Upper lobe of left lung (tissue), 4 donors: ENCODE measurements around the gene ARHGEF17.

ENCODE experiments used
- EP300 ChIP-seq, 4 donors: sonication (generic); formaldehyde crosslinking; IDR thresholded peaks; one replicate each; pipeline ENCODE4 v1.5.1; 2017; ENCODE audit warnings: antibody characterized with exemption in 4 of 4, control low read depth in 2 of 4
- POLR2A ChIP-seq, 4 donors: fragments of 450-650 bp; IDR thresholded peaks; one replicate each; pipeline ENCODE4 v1.5.1; 2016 to 2017; ENCODE audit warnings: antibody characterized with exemption in 4 of 4, mild to moderate bottlenecking in 2 of 4
- TF ChIP-seq, protein P1 (sequence below), 6 experiments: fragments of 450-650 bp in 4 of 6; fragments of 200-600 bp in 2 of 6; sonication (generic) in 2 of 6; IDR thresholded peaks; one replicate each; pipeline ENCODE4 v1.5.1; 2016 to 2019; ENCODE audit warnings: antibody characterized with exemption in 6 of 6

DNA sequence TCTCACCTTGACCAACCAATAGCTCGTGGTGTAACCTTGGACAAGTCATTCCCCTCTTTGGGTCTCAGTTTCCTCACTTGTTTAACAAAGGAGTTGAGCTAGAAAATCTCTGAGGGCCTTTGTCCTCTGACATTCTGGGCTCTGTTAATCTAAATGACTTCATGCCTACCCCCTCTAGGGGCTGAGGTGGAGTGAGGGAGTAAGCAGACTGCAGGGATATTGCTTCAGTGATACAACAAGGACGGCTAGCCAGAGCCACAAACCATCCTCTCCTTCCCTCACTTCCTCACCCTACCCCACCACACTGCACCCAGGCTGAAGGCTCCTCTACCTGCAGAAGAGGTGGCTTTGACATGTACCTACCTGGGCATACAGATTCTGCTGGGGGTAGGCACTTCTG, 103.0 kb downstream of the ARHGEF17 start:
- no peak for TF ChIP-seq POLR2A (IDR thresholded peaks at IDR 0.05)
- no peak for TF ChIP-seq EP300 (IDR thresholded peaks at IDR 0.05)
- TF ChIP-seq, protein P1, sequence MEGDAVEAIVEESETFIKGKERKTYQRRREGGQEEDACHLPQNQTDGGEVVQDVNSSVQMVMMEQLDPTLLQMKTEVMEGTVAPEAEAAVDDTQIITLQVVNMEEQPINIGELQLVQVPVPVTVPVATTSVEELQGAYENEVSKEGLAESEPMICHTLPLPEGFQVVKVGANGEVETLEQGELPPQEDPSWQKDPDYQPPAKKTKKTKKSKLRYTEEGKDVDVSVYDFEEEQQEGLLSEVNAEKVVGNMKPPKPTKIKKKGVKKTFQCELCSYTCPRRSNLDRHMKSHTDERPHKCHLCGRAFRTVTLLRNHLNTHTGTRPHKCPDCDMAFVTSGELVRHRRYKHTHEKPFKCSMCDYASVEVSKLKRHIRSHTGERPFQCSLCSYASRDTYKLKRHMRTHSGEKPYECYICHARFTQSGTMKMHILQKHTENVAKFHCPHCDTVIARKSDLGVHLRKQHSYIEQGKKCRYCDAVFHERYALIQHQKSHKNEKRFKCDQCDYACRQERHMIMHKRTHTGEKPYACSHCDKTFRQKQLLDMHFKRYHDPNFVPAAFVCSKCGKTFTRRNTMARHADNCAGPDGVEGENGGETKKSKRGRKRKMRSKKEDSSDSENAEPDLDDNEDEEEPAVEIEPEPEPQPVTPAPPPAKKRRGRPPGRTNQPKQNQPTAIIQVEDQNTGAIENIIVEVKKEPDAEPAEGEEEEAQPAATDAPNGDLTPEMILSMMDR (IDR thresholded peaks at IDR 0.05) = no peak
